Keratinocyte (primary cell): Measurements from ENCODE around the gene CCDC102B. TPM values are rescaled to one million over a fixed set of nuclear protein-coding genes. Genes with fewer than 3 reads are reported as not detected.

Source experiments
- DNase-seq: peaks from one replicate; pipeline ENCODE4 v3.0.0-alpha.2; 2011; ENCODE audit warnings: low read depth, missing footprints, low spot score
- FAIRE-seq: peaks from 2 replicates; lab custom pipeline; 2011; peaks lifted over from hg19 to GRCh38; lab: Jason Lieb, UNC
- H2AFZ ChIP-seq: 2 replicates; pipeline ENCODE4 v1.6.0; 2012; ENCODE audit warnings: low read length, control low read depth, inconsistent platforms; ENCODE audit not compliant: control insufficient read depth
- H3K27ac ChIP-seq: 2 replicates; pipeline ENCODE4 v1.5.1; 2011; ENCODE audit warnings: low read length; ENCODE audit not compliant: control insufficient read depth, insufficient read depth
- H3K27me3 ChIP-seq: 3 replicates; pipeline ENCODE4 v1.6.0; 2011; ENCODE audit warnings: low read length; ENCODE audit not compliant: control insufficient read depth, insufficient read depth; ENCODE audit errors: extremely low read depth
- H3K36me3 ChIP-seq, 2 experiments: 2 replicates in 1 of 2; 3 replicates in 1 of 2; pipeline ENCODE4 v1.5.1; 2011; ENCODE audit warnings: low read length in 2 of 2, mild to moderate bottlenecking in 1 of 2; ENCODE audit not compliant: control insufficient read depth in 2 of 2, insufficient read depth in 2 of 2; ENCODE audit errors: extremely low read depth in 1 of 2
- H3K4me1 ChIP-seq: 3 replicates; pipeline ENCODE4 v1.5.1; 2011; ENCODE audit warnings: low read length; ENCODE audit not compliant: control insufficient read depth, insufficient read depth; ENCODE audit errors: extremely low read depth
- H3K4me2 ChIP-seq: 3 replicates; pipeline ENCODE4 v1.6.0; 2011; ENCODE audit warnings: low read depth, low read length; ENCODE audit not compliant: control insufficient read depth, insufficient read depth; ENCODE audit errors: extremely low read depth
- H3K4me3 ChIP-seq, 3 experiments: fragments of 200-600 bp in 1 of 3; sonication (generic) in 1 of 3; 2 replicates in 2 of 3; 3 replicates in 1 of 3; pipeline ENCODE4 v1.5.1; 2011 to 2016; ENCODE audit warnings: low read length in 3 of 3, mild to moderate bottlenecking in 3 of 3, control low read depth in 2 of 3, inconsistent platforms in 1 of 3, low read depth in 1 of 3, mixed read lengths in 1 of 3, mixed run types in 1 of 3, moderate library complexity in 1 of 3; ENCODE audit not compliant: control insufficient read depth in 2 of 3, insufficient read depth in 2 of 3; ENCODE audit errors: extremely low read depth in 1 of 3
- H3K79me2 ChIP-seq: 2 replicates; pipeline ENCODE4 v1.6.0; 2012; ENCODE audit warnings: low read length; ENCODE audit not compliant: control insufficient read depth, insufficient read depth
- H3K9ac ChIP-seq: 3 replicates; pipeline ENCODE4 v1.6.0; 2011; ENCODE audit warnings: low read length; ENCODE audit not compliant: control insufficient read depth, insufficient read depth; ENCODE audit errors: extremely low read depth
- H3K9me1 ChIP-seq: 3 replicates; pipeline ENCODE4 v1.6.0; 2011; ENCODE audit warnings: low read length; ENCODE audit not compliant: control insufficient read depth, insufficient read depth; ENCODE audit errors: extremely low read depth
- H3K9me3 ChIP-seq: 2 replicates; pipeline ENCODE4 v1.5.1; 2012; ENCODE audit warnings: low read depth, low read length; ENCODE audit not compliant: control insufficient read depth
- H4K20me1 ChIP-seq: 3 replicates; pipeline ENCODE4 v1.6.0; 2011; ENCODE audit warnings: low read length; ENCODE audit not compliant: control insufficient read depth, insufficient read depth; ENCODE audit errors: extremely low read depth
- CTCF ChIP-seq, 3 experiments: IDR thresholded peaks in 1 of 3; conservative IDR thresholded peaks in 1 of 3; optimal IDR thresholded peaks in 1 of 3; 2 replicates in 2 of 3; 3 replicates in 1 of 3; pipeline versions ENCODE3 to v1.5.1; 2011; ENCODE audit warnings: low read length in 3 of 3, mild to moderate bottlenecking in 3 of 3, moderate library complexity in 2 of 3, control low read depth in 1 of 3, inconsistent platforms in 1 of 3; ENCODE audit not compliant: insufficient read depth in 2 of 3; ENCODE audit errors: extremely low read depth in 1 of 3
- dilution Hi-C: fragments of 300-500 bp; cut with MboI; formaldehyde crosslinking; loops from one replicate; pipeline ENCODE4 v1.7.0; 2020; ENCODE audit warnings: low sequenced_read_pairs; ENCODE audit not compliant: extremely low pct_ligation_motif_present
- polyA plus RNA-seq, 5 experiments: library from polyadenylated mRNA; depleted of rRNA in 3 of 5; stranded (reverse) in 3 of 5; stranded (forward) in 1 of 5; unstranded in 1 of 5; fragments of >200 nt; gene quantifications; 1 replicate in 1 of 5; 2 replicates in 3 of 5; 3 replicates in 1 of 5; pipeline versions ENCODE4 v1.2.1 to v1.2.3, GENCODE V29; 2011 to 2012; ENCODE audit warnings: missing spikeins in 2 of 5, low read depth in 1 of 5, low replicate concordance in 1 of 5
- small RNA-seq, 3 experiments: library from RNA; depleted of rRNA; stranded (forward); fragments of <200 nt; gene quantifications; one replicate each; pipeline ENCODE3, GENCODE V24; 2012; ENCODE audit warnings: low read depth in 3 of 3, low replicate concordance in 1 of 3; ENCODE audit not compliant: insufficient read length in 3 of 3

CCDC102B gene
- polyA plus RNA-seq, 1 donor (not counting 4 experiments of a cell fraction or from before 2014, with no cell fraction given) = 0.60 TPM

DNA sequence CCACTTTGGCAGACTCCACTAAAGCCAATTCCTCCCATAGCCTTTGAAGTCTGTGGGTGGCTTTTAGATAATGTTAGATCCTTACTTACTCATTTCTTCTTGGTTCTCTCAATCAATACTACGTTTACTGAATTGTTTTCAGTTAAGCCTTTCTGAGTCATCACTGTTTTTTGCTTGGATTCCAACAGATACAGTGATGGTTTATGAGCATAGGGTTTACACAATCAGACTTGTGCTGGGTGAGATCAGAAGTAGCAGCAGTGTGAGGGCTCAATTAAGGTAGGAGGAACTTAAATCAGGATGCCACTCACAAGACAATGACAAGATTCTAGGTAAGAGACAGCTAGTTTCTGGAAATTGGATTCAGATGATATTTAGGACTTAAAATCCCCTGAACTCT is 305.1 kb downstream of the CCDC102B start:
- H4K20me1 ChIP-seq = no peaks in the 10 kb centered on the region
- no peak overlapping the region for H3K4me3 ChIP-seq
- no peak overlapping the region for H3K9ac ChIP-seq
- no peaks in the 10 kb centered on the region for H3K79me2 ChIP-seq
- no peak overlapping the region for H3K4me2 ChIP-seq
- dilution Hi-C loops = no loop called here
- no peaks in the 10 kb centered on the region for H3K36me3 ChIP-seq
- no peaks in the 10 kb centered on the region for H3K27me3 ChIP-seq
- H3K4me1 ChIP-seq = no peaks in the 10 kb centered on the region
- no peak for FAIRE-seq
- H2AFZ ChIP-seq = no peak overlapping the region
- no peak for DNase-seq
- no peak for TF ChIP-seq CTCF (optimal IDR thresholded peaks at IDR 0.05 in 1 of 3, IDR thresholded peaks at IDR 0.05 in 1 of 3, conservative IDR thresholded peaks at IDR 0.05 in 1 of 3; ENCODE audit: extremely low read depth in 1 of 3, insufficient read depth in 2 of 3, low read length in 3 of 3)
- H3K27ac ChIP-seq = no peak overlapping the region
- H3K9me1 ChIP-seq = no peaks in the 10 kb centered on the region
- peaks cover 2% of the 10 kb centered on the region for H3K9me3 ChIP-seq

Small RNA genes lying within 50 kb of the gene (small RNA-seq; reads per million reads assigned to genes)
- gene RNU6-39P = 0 to 1.5 (median 0.67) reads per million in 3 experiments

Other genes with a start within 250 kb of the CCDC102B start
- gene TMX3, start 83.0 kb upstream of the CCDC102B start, polyA plus RNA-seq = 29.8 to 55.5 TPM (median 35.1 TPM) in 3 replicates